WTC11 (cell line): ENCODE measurements around the gene MYO5B. TPM values are rescaled to one million over a fixed set of nuclear protein-coding genes. Genes with fewer than 3 reads are reported as not detected.

Experiments used
- ATAC-seq: fragments of 200-7000 bp; cut with Tn5 transposase; 2 replicates; pipeline ENCODE4 v1.10.0; 2021; ENCODE audit warnings: mild to moderate bottlenecking, moderate library complexity
- CTCF ChIA-PET: fragments of 300-600 bp; sonication (Branson Sonifier 250); formaldehyde crosslinking; loops from one replicate; lab custom pipeline; 2021; ENCODE audit warnings: antibody characterized with exemption; lab: Charles Lee
- POLR2A ChIA-PET: fragments of 350-600 bp; sonication (Branson Sonifier 250); formaldehyde crosslinking; loops from one replicate; lab custom pipeline; 2021; ENCODE audit warnings: antibody characterized with exemption; lab: Charles Lee
- DNase-seq: peaks from one replicate; pipeline ENCODE4 v3.0.0; 2021; ENCODE audit warnings: low spot score
- H3K27ac Mint-ChIP-seq: 2 replicates; pipeline ENCODE4 v1.8.0; 2021; ENCODE audit warnings: mixed read lengths
- H3K27me3 Mint-ChIP-seq: 2 replicates; pipeline ENCODE4 v1.8.0; 2021; ENCODE audit warnings: low read depth, mild to moderate bottlenecking, moderate library complexity, mixed read lengths
- H3K36me3 Mint-ChIP-seq: 2 replicates; pipeline ENCODE4 v1.8.0; 2021; ENCODE audit warnings: mixed read lengths
- H3K4me1 Mint-ChIP-seq: 2 replicates; pipeline ENCODE4 v1.8.0; 2022; ENCODE audit warnings: mixed read lengths
- H3K4me3 Mint-ChIP-seq: 2 replicates; pipeline ENCODE4 v1.8.0; 2021; ENCODE audit warnings: mild to moderate bottlenecking, moderate library complexity, mixed read lengths
- H3K9me3 Mint-ChIP-seq: 2 replicates; pipeline ENCODE4 v1.8.0; 2021; ENCODE audit warnings: mixed read lengths
- E2F1 ChIP-seq: sonication (generic); formaldehyde crosslinking; IDR thresholded peaks from 2 replicates; pipeline ENCODE4 v1.8.0; 2022; ENCODE audit warnings: mild to moderate bottlenecking, missing genetic modification reagents
- FOXP1 ChIP-seq: sonication (generic); formaldehyde crosslinking; IDR thresholded peaks from 2 replicates; pipeline ENCODE4 v1.8.0; 2022; ENCODE audit warnings: missing genetic modification reagents, mild to moderate bottlenecking, moderate library complexity, borderline replicate concordance
- KAT7 ChIP-seq: sonication (generic); formaldehyde crosslinking; IDR thresholded peaks from 2 replicates; pipeline ENCODE4 v1.8.1; 2023; ENCODE audit warnings: missing genetic modification reagents, mild to moderate bottlenecking, borderline replicate concordance
- NFE2L1 ChIP-seq: sonication (generic); formaldehyde crosslinking; IDR thresholded peaks from 2 replicates; pipeline ENCODE4 v1.8.1; 2023; ENCODE audit warnings: missing genetic modification reagents
- NFYB ChIP-seq: sonication (generic); formaldehyde crosslinking; conservative IDR thresholded peaks from 2 replicates; pipeline ENCODE4 v1.8.0; 2022; ENCODE audit warnings: low read depth, missing genetic modification reagents
- SMAD3 ChIP-seq: sonication (generic); formaldehyde crosslinking; IDR thresholded peaks from 2 replicates; pipeline ENCODE4 v1.8.0; 2022; ENCODE audit warnings: missing genetic modification reagents, mild to moderate bottlenecking, borderline replicate concordance
- TEAD4 ChIP-seq: sonication (generic); formaldehyde crosslinking; IDR thresholded peaks from 2 replicates; pipeline ENCODE4 v1.8.0; 2022; ENCODE audit warnings: mild to moderate bottlenecking, missing genetic modification reagents
- ZNF138 ChIP-seq: sonication (generic); formaldehyde crosslinking; conservative IDR thresholded peaks from 2 replicates; pipeline ENCODE4 v1.8.1; 2022; ENCODE audit warnings: mild to moderate bottlenecking, moderate library complexity, missing genetic modification reagents
- ZNF396 ChIP-seq: fragments of 250-450 bp; sonication (Bioruptor Pico); IDR thresholded peaks from 2 replicates; pipeline ENCODE4 v1.8.0; 2021; ENCODE audit warnings: mild to moderate bottlenecking, moderate library complexity, borderline replicate concordance
- ZNF416 ChIP-seq: fragments of 250-450 bp; sonication (Bioruptor Pico); IDR thresholded peaks from 2 replicates; pipeline ENCODE4 v1.9.0; 2021; ENCODE audit warnings: mild to moderate bottlenecking, inconsistent platforms
- ZNF512 ChIP-seq: sonication (generic); formaldehyde crosslinking; IDR thresholded peaks from 2 replicates; pipeline ENCODE4 v1.8.1; 2022; ENCODE audit warnings: missing genetic modification reagents, borderline replicate concordance
- ZNF532 ChIP-seq: fragments of 250-450 bp; sonication (Bioruptor Pico); IDR thresholded peaks from 2 replicates; pipeline ENCODE4 v1.9.0; 2021; ENCODE audit warnings: mild to moderate bottlenecking, borderline replicate concordance
- total RNA-seq: library from RNA; stranded (reverse); gene quantifications from 3 replicates; pipeline ENCODE4 v1.2.3, GENCODE V29; 2021
- TF ChIP-seq, protein P1 (sequence below): sonication (generic); formaldehyde crosslinking; IDR thresholded peaks from 2 replicates; pipeline ENCODE4 v1.8.1; 2023; ENCODE audit warnings: mild to moderate bottlenecking, missing genetic modification reagents, moderate library complexity
- TF ChIP-seq, protein P2 (sequence below): sonication (generic); formaldehyde crosslinking; IDR thresholded peaks from 2 replicates; pipeline ENCODE4 v1.8.1; 2023; ENCODE audit warnings: mild to moderate bottlenecking, missing genetic modification reagents, borderline replicate concordance
- TF ChIP-seq, protein P3 (sequence below): fragments of 250-450 bp; sonication (Bioruptor Pico); conservative IDR thresholded peaks from 2 replicates; pipeline ENCODE4 v1.9.0; 2021; ENCODE audit warnings: mild to moderate bottlenecking

Gene MYO5B
- total RNA-seq, 1 experiment from 2014 or later, result 8.7 TPM

- TF ChIP-seq E2F1 (CRISPR knock-in tag) (no peak), ZNF416 (CRISPR knock-in tag) (no peak), FOXP1 (CRISPR knock-in tag) (no peak), TEAD4 (CRISPR knock-in tag) (no peak), ZNF138 (CRISPR knock-in tag) (no peak), ZNF512 (CRISPR knock-in tag) (no peak), ZNF532 (CRISPR knock-in tag) (no peak), ZNF396 (no peak)
- TF ChIP-seq, protein P1, sequence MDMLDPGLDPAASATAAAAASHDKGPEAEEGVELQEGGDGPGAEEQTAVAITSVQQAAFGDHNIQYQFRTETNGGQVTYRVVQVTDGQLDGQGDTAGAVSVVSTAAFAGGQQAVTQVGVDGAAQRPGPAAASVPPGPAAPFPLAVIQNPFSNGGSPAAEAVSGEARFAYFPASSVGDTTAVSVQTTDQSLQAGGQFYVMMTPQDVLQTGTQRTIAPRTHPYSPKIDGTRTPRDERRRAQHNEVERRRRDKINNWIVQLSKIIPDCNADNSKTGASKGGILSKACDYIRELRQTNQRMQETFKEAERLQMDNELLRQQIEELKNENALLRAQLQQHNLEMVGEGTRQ, result no peak
- TF ChIP-seq, protein P2, sequence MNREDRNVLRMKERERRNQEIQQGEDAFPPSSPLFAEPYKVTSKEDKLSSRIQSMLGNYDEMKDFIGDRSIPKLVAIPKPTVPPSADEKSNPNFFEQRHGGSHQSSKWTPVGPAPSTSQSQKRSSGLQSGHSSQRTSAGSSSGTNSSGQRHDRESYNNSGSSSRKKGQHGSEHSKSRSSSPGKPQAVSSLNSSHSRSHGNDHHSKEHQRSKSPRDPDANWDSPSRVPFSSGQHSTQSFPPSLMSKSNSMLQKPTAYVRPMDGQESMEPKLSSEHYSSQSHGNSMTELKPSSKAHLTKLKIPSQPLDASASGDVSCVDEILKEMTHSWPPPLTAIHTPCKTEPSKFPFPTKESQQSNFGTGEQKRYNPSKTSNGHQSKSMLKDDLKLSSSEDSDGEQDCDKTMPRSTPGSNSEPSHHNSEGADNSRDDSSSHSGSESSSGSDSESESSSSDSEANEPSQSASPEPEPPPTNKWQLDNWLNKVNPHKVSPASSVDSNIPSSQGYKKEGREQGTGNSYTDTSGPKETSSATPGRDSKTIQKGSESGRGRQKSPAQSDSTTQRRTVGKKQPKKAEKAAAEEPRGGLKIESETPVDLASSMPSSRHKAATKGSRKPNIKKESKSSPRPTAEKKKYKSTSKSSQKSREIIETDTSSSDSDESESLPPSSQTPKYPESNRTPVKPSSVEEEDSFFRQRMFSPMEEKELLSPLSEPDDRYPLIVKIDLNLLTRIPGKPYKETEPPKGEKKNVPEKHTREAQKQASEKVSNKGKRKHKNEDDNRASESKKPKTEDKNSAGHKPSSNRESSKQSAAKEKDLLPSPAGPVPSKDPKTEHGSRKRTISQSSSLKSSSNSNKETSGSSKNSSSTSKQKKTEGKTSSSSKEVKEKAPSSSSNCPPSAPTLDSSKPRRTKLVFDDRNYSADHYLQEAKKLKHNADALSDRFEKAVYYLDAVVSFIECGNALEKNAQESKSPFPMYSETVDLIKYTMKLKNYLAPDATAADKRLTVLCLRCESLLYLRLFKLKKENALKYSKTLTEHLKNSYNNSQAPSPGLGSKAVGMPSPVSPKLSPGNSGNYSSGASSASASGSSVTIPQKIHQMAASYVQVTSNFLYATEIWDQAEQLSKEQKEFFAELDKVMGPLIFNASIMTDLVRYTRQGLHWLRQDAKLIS (CRISPR knock-in tag), result no peak
Observed at GRCh38 chr18:50177294-50177992, 17.5 kb downstream of the MYO5B start (continued).

DNA sequence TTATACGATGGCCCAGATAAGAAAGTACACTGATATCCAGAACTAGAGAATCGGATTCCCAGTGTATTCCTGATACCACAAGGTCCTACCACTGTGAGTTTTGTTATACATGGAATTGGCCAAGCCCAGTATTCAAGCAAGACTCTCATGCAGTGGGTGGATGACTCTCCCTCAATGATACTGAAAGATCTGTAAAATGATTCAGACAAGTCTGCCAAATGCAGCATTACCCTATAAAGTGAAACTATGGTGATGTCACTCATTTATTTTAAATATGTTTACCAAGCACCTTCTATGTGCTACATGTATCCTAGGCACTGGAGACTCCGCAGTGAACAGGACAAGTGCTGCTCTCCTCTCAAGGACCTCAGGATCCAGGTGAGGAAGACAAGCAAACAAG lies 22.6 kb downstream of the MYO5B start:
- no peaks in the 10 kb centered on the region for H3K9me3 Mint-ChIP-seq
- peaks cover 4% of the 10 kb centered on the region for H3K4me1 Mint-ChIP-seq
- no peaks in the 10 kb centered on the region for H3K36me3 Mint-ChIP-seq
- no peak overlapping the region for H3K4me3 Mint-ChIP-seq
- no peak for DNase-seq
- ChIA-PET CTCF (no interaction called here), POLR2A (no interaction called here)
- H3K27me3 Mint-ChIP-seq, result no peaks in the 10 kb centered on the region
- no peak for ATAC-seq
- no peak overlapping the region for H3K27ac Mint-ChIP-seq
- TF ChIP-seq ZNF532 (CRISPR knock-in tag), result no peak
- no peak for TF ChIP-seq NFE2L1 (CRISPR knock-in tag)
- no peak for TF ChIP-seq NFYB
- TF ChIP-seq, protein P3, sequence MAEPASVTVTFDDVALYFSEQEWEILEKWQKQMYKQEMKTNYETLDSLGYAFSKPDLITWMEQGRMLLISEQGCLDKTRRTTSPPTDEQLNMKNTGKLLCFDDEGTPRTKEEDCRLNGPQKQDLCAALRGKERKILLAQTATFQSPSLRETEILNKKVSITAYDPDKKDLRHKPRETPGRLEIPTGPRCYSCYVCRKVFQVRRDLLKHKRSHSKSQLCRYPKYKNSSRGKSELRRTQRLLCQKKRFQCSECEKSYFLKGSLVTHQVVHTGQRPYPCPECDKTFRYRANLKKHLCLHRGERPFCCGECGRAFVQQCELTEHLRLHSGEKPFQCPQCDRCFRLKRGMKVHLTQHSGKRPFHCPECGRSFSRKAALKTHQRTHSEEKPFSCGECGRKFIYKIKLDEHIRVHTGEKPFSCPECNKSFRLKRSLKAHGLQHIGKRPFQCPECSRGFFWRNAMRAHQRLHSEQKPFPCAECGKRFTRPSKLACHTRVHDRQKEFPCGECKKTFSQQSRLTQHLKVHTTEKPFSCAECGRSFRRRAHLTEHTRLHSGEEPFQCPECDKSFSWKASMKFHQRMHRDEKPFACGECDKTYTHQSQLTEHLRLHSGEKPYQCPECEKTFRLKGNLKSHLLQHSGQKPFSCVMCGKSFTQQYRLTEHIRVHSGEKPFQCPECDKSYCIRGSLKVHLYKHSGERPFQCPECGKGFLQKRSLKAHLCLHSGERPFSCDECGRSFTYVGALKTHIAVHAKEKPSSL (CRISPR knock-in tag), result no peak
- TF ChIP-seq SMAD3 (CRISPR knock-in tag), result no peak
- TF ChIP-seq KAT7 (CRISPR knock-in tag), result no peak
